ENCODE data around the gene SULT2B1.
A peak's percentile ranks its signal among the peaks of the same experiment; 100 is the strongest.
"Not testable (repeated sequence)": the region's sequence is repeated elsewhere in the genome, so short reads cannot be mapped to it uniquely, and the experiment has no call there.

SULT2B1 gene

GRCh38 chr19:48558018-48558684 is 6.2 kb downstream of the SULT2B1 start:
- DNase-seq (ENCODE audit: low read depth): no peak

DNA sequence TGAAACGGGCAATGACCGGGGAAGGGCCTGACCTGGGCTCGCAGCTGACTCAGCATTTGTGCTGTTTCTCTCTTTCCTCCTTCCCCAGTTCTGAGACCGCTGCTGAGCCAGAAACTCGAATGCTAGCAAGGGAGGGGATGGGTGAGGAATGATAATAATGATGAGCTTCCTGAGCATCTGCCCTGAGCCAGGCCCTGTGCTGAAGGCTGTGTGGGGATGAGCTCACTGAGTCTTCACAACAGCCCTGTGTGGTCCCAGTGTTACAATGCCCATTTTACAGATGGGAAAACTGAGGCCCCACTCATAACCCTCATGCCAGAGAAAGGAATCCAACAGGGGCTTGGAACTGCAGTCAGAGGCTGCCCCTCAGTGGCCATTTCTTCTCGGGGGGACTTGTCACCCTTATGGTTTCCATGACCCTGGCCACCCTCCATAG is 8.1 kb downstream of the SULT2B1 start:
- DNase-seq (ENCODE audit: low read depth): no peak

DNA sequence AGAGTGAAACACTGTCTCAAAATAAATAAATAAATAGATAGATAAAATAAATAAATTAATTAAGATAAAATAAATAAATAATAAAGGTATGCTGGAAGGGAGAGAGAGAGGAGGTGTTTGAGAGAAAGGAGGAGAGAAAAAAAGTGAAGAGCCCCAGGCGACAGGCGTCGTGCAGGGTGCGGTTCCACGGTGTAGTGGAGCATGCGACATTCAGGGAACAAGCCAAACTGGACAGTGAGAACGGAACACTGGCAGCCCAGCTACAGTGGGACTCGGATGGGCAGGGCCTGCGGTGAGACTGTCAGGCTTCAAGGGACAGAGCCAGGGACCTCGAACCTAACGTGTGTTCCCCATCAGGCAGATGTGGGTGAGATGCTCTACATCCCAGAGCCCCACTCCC is 9.4 kb downstream of the SULT2B1 start:
- no peak for DNase-seq (ENCODE audit: low read depth)

DNA sequence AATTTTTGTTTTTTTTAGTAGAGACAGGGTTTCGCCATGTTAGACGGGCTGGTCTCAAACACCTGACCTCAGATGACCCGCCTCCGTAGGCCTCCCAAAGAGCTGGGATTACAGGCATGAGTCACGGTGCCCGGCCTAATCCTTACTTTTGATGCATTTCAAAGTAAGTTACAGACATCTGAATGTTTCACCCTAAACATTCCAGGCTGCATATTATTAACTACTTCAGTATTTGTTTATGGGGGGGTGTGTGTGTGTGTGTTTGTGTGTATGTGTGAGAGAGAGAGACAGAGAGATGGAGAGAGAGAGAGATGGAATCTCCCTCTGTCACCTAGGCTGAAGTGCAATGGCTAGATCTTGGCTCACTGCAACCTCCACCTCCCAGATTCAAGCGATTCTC is 13.1 kb downstream of the SULT2B1 start:
- no peak for DNase-seq (ENCODE audit: low read depth)

DNA sequence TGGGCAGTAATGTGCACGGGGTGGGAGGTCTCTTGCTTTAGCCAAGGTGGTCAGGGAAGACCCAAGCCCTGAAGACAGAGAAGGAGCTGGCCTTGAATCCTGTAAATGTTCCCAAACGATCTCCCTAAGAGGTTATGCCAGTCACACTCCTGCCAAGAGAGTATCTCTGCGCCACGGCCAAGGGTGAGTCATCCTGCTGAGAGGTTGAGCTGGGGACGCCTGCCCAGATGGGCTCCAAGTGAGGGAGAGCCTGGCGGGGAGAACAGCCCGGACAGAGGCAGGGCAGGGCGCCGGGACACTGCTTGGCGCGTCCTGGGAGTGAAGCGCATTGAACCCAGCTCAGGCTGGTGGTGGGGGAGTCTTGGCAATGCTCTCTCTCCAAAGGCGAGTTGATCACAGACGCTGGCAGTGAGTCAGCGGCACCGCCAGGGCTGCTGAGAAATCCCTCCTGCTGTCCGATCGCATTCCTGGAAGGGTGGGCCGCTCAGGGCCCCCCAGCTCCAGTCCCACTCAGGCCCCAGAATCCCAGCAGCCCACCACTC is 16.4 kb downstream of the SULT2B1 start:
- no peak for DNase-seq (ENCODE audit: low read depth)

GRCh38 chr19:48569814-48570213 is 17.8 kb downstream of the SULT2B1 start:
- no peak for DNase-seq (ENCODE audit: low read depth)

DNA sequence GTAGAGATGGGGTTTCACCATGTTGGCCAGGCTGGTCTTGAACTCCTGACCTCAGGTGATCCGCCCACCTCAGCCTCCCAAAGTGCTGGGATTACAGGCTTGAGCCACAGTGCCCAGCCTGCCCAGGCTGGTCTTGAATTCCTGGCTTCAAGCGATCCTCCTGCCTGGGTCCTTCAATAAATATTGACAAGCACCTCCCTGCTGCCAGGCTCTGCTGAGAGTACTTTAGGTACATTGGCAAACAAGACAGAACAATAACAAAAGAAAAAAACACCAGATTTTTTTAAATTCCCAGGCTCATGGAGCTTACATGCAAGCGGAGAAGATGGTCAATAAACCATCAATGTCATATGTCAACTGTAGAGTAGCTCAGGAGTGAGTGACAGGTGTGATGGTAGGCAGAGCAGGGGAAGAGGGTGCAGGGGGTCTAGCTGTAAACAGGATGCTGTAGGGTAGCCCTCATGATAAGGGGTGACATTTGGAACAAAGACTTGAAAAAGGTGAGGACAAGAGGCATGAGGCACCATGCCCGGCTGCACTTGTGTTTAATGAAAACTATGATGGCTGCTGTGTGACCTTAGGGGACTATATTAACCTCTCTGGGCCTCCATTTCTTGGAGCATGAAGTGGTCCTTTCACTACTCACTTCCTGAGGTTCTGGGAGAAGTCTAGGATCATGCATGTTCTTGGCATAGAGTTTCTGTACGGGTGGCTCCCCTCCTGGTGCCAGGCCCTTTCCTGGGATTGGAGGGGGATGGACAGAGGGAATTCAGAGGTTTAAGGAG is 19.6 kb downstream of the SULT2B1 start:
- no peak for DNase-seq (ENCODE audit: low read depth)

GRCh38 chr19:48573163-48573505 is 21.2 kb downstream of the SULT2B1 start:
- no peak for DNase-seq (ENCODE audit: low read depth)

DNA sequence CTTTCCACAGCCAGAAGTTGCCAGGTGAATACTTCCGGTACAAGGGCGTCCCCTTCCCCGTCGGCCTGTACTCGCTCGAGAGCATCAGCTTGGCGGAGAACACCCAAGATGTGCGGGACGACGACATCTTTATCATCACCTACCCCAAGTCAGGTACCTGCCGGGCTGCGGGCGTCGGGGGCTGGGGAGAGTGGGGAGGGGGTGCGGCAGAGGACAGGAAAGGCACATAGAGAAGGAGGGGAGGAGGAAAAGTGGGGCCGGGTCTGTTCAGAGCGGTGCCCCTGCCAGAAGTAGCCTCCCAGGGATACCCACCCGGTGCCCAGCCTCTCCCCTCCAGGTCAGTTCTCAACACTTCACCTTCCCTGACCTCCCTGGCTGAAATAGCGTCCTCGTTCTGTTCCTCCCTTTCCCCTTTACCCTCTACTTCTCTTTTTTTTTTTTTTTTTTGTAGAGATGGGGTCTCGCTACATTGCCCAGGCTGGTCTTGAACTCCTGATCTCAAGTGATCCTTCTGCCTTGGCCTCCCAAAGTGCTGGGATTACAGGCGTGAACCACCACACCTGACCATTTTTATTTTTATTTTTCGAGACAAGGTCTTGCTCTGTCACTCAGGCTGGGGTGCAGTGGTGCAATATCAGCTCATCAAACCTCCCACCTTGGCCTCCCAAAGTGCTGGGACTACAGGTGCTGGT is 24.1 kb downstream of the SULT2B1 start:
- DNase-seq (ENCODE audit: low read depth): no peak

DNA sequence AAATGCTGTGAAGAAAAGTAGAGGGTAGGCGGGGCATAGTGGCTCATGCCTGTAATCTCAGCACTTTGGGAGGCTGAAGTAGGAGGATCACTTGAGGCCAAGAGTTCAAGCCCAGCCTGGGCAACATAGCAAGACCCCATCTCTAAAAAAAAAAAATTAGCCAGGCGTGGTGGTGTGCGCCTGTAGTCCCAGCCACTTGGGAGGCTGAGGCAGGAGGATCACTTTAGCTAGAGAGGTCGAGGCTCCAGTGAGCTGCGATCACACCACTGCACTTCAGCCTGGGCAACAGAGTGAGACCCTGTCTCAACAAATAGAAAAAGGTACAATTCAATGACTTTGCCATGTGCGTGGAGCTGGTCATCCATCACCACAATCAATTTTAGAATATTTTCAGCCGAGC is 25.9 kb downstream of the SULT2B1 start:
- DNase-seq (ENCODE audit: low read depth): not testable (repeated sequence)

DNA sequence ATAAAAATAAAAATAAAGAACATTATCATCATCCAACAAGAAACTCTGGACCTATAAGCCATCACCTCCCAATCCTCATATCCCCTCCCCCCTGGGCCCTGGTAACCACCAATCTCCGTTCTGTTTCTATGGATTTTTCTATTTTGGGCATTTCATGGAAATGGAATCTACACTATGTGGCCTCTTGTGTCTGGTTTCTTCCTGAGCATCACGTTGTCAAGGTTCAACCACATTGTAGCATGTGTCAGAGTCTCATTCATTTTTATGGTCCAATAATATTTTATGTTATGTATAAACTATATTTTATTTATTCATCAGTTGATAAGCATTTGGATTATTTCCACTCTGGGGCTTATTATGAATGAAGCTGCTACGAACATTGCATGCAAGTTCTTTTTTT is 26.9 kb downstream of the SULT2B1 start:
- no peak for DNase-seq (ENCODE audit: low read depth)

DNA sequence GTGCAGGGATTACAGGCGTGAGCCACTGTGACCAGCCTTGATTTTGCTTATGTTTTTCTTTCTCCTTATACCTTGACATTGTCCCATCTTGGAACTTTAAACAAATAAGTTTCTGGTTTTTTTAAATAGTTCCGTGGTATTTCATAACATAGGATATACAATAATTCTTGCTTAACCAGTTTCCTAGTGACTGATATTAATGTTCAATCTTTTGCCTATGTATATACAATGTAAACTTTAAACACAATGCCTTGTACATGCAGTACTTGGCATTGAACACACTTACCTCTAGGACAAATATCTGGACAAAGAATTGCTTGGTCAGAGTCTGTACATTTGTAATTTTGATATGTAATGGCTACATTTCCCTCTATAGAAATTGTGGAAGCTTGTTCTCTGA is 30.2 kb downstream of the SULT2B1 start:
- DNase-seq (ENCODE audit: low read depth): no peak

DNA sequence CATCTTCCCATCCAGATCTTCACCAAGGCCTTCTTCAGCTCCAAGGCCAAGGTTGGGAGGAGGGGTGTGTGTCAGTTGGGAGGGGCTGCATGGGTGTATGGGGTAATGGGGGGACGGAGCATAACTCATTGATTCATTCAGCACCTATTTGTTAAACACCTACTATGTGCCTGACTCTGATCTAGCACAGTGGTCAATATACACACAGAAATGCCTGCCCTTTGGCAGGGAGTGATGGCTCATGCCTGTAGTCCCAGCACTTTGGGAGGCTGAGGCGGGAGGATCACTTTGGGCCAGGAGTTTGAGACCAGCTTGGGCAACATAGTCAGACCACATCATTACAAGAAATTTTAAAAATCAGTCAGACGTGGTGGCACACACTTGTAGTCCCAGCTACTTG is 35.4 kb downstream of the SULT2B1 start:
- DNase-seq (ENCODE audit: low read depth): no peak

GRCh38 chr19:48588670-48589401 is 36.9 kb downstream of the SULT2B1 start:
- peak; percentile 81 for DNase-seq (ENCODE audit: low read depth)

GRCh38 chr19:48591021-48591420 is 39.0 kb downstream of the SULT2B1 start:
- no peak for DNase-seq (ENCODE audit: low read depth)

GRCh38 chr19:48595171-48595570 is 43.2 kb downstream of the SULT2B1 start:
- no peak for DNase-seq (ENCODE audit: low read depth)

DNA sequence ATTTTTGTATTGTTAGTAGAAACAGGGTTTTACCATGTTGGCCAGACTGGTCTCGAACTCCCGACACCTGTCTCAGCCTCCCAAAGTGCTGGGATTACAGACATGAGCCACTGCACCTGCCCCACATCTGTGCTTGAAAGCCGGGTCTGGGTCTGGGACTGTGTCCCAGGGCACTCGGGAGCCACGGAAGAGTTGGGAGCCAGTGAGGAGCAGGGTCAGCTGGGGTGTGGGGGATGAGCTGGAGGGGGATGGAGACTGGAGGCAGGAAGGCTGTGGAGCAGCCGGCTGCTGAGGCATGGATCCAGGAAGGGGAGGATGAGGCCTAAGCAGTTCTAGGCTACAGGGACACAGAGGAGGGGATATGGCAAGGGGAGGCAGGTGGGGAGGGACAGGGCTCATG is 43.9 kb downstream of the SULT2B1 start:
- DNase-seq (ENCODE audit: low read depth): no peak

GRCh38 chr19:48596237-48596636 is 44.3 kb downstream of the SULT2B1 start:
- no peak for DNase-seq (ENCODE audit: low read depth)

DNA sequence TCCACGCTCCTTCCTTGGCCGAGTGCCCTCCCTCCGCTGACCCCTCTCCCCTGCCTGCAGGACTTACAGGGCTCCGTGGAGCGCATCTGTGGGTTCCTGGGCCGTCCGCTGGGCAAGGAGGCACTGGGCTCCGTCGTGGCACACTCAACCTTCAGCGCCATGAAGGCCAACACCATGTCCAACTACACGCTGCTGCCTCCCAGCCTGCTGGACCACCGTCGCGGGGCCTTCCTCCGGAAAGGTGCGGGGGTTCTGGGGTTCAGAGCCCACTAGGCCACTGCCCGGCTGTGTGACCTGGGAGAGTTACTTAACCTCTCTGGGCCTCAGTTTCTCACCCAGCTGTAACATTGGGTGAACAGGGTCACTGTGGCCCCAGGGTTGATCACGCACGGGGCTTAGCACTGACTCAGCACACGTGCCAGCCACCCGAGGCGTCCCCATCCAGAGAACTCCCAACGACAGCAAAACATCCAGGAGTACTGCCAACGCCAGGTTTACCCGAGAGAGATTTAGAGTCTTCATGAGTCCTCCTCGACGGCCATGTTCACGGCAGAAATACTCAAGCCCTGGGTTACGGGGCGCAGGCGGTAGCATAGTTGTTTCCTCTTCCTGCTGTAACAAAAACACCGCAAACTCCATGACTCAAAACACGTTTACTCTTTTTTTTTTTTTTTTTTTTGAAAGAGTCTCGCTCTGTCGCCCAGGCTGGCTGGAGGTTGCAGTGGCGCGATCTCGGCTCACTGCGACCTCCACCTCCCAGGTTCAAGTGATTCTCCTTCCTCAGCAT is 44.9 kb downstream of the SULT2B1 start:
- peak; percentile 33 for DNase-seq (ENCODE audit: low read depth)

DNA sequence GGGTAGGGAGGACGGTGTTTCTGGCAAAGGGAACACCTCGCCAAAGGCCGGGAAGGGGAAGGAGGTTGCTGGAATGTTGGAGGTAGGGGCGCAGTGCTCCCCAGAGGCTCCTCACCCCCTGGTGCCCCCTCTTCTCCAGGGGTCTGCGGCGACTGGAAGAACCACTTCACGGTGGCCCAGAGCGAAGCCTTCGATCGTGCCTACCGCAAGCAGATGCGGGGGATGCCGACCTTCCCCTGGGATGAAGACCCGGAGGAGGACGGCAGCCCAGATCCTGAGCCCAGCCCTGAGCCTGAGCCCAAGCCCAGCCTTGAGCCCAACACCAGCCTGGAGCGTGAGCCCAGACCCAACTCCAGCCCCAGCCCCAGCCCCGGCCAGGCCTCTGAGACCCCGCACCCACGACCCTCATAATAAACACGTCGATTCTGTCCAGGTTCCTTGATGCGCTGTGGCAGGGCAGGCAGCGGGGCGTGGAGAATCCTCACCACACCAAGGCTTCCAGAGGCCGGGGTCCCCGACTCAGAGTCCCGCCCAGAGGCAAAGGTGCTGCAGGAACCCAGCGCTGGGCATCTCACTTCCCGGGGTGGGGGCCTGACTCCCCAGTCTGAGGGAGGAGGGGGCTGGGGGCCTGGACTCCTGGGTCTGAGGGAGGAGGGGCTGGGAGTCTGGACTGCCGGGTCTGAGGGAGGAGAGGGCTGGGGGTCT is 47.2 kb downstream of the SULT2B1 start:
- no peak for DNase-seq (ENCODE audit: low read depth)
